ENCODE measurements around the gene ENDOG. TPM values are rescaled to one million over a fixed set of nuclear protein-coding genes. Genes with fewer than 3 reads are reported as not detected.

ENDOG gene
- total RNA-seq, 4 donors from 2014 or later, result 20.3 to 29.7 (median 27.1) TPM

- 32 to 78% methylated on average over 7 of the region's 18 CpGs for WGBS, 2 donors (ENCODE audit: low coverage in 1 of 2)
- TF ChIP-seq CTCF (IDR thresholded peaks at IDR 0.05), result no peak
- no peak for TF ChIP-seq POLR2A (IDR thresholded peaks at IDR 0.05)
- TF ChIP-seq EP300 (IDR thresholded peaks at IDR 0.05), result no peak
- no peak for ATAC-seq
- H3K27ac ChIP-seq, result peak overlapping the region; percentile 26 to 90 (median 80)
- H3K4me3 ChIP-seq, result peak overlapping the region; percentile 55 to 89
- peaks cover 0 to 26% (median 4%) of the 10 kb centered on the region in 3 donors for H3K4me1 ChIP-seq
- H3K9me3 ChIP-seq, result no peaks in the 10 kb centered on the region
- H3K36me3 ChIP-seq, result peaks cover 0 to 53% of the 10 kb centered on the region in 2 donors
- H3K27me3 ChIP-seq, result no peaks in the 10 kb centered on the region
Observed at GRCh38 chr9:128828719-128829452, 10.6 kb downstream of the ENDOG start.

- Histone ChIP-seq H3K27me3 (no peaks in the 10 kb centered on the region), H3K4me3 (peak within 1 kb of the TSS; percentile 55 to 89), H3K4me1 (peaks cover 0 to 26% (median 4%) of the 10 kb centered on the region in 3 donors), H3K36me3 (peaks cover 0 to 49% of the 10 kb centered on the region in 2 donors), H3K9me3 (no peaks in the 10 kb centered on the region), H3K27ac (peak within 1 kb of the TSS; percentile 26 to 90 (median 80))
- peak; percentile 100 for ATAC-seq
- WGBS, 2 donors (ENCODE audit: low coverage in 1 of 2), result 1 to 2% methylated on average over 13 to 14 of the region's 56 CpGs
- TF ChIP-seq CTCF (IDR thresholded peaks at IDR 0.05), result peak in 1 of 4 experiments; percentile 19
- TF ChIP-seq EP300 (IDR thresholded peaks at IDR 0.05), result no peak
- peak; percentile 83 for TF ChIP-seq POLR2AphosphoS5 (IDR thresholded peaks at IDR 0.05)
- TF ChIP-seq POLR2A (IDR thresholded peaks at IDR 0.05), result peak; percentile 56 to 63
Observed at GRCh38 chr9:128829477-128830251, 11.4 kb downstream of the ENDOG start, which contains the start of gene SPOUT1. Gene SPOUT1, minus strand, starts transcription at chr9:128829794. Its CDS starts 14 bp downstream, at chr9:128829780.

- H3K36me3 ChIP-seq, result peaks cover 0 to 41% of the 10 kb centered on the region in 2 donors
- ATAC-seq, result no peak
- no peak for TF ChIP-seq POLR2A (IDR thresholded peaks at IDR 0.05)
- TF ChIP-seq POLR2AphosphoS5 (IDR thresholded peaks at IDR 0.05), result no peak
- no peak for TF ChIP-seq EP300 (IDR thresholded peaks at IDR 0.05)
- TF ChIP-seq CTCF (IDR thresholded peaks at IDR 0.05), result no peak
- H3K4me1 ChIP-seq, result peaks cover 0 to 14% (median 4%) of the 10 kb centered on the region in 3 donors
- H3K27me3 ChIP-seq, result no peaks in the 10 kb centered on the region
- H3K9me3 ChIP-seq, result no peaks in the 10 kb centered on the region
- H3K4me3 ChIP-seq, result no peak overlapping the region
- H3K27ac ChIP-seq, result no peak overlapping the region
- 89% methylated on average over 8 of the region's 10 CpGs; no CpG with 5 or more reads in 1 of the 2 donors for WGBS, 2 donors (ENCODE audit: low coverage in 1 of 2)
Observed at GRCh38 chr9:128833696-128834095, 15.4 kb downstream of the ENDOG start.

- no peak overlapping the region for H3K4me3 ChIP-seq
- TF ChIP-seq POLR2AphosphoS5 (IDR thresholded peaks at IDR 0.05), result no peak
- no peak for TF ChIP-seq CTCF (IDR thresholded peaks at IDR 0.05)
- no peak for TF ChIP-seq POLR2A (IDR thresholded peaks at IDR 0.05)
- TF ChIP-seq EP300 (IDR thresholded peaks at IDR 0.05), result no peak
- H3K27ac ChIP-seq, result no peak overlapping the region
- no peaks in the 10 kb centered on the region for H3K4me1 ChIP-seq
- no peaks in the 10 kb centered on the region for H3K27me3 ChIP-seq
- 60 to 94% methylated on average over 1 to 5 of the region's 28 CpGs for WGBS, 2 donors (ENCODE audit: low coverage in 1 of 2)
- no peaks in the 10 kb centered on the region for H3K9me3 ChIP-seq
- ATAC-seq, result no peak
- H3K36me3 ChIP-seq, result peaks cover 0 to 49% of the 10 kb centered on the region in 2 donors
Observed at GRCh38 chr9:128835246-128836210, 17.2 kb downstream of the ENDOG start.

Data from gastroesophageal sphincter (tissue), 4 donors.